ENCODE measurements around the gene STRA6. TPM values are rescaled to one million over a fixed set of nuclear protein-coding genes. Genes with fewer than 3 reads are reported as not detected.

The STRA6 gene
- polyA plus RNA-seq, 1 donor = 41.7 TPM

DNA sequence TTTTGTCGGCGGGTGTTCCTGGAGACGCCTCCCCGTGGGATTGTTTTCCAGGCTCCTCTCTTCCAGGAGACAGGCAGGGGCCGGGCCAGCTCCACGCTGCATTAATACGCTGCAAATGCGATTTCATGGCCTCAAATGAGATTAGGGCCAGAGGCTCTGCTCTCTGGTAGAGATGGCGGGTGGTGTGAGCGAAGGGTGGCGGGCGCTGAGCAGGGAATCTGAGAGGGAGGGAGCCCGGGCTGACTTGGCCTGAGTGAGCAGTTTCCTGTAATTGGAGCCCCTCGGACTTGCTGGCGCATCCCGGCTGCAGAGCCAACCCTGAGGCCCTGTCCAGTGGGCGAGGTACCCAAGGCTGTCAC, 26.1 kb upstream of the STRA6 start:
- DNase-seq = no peak

- no peak for DNase-seq
Observed at GRCh38 chr15:74227968-74228722, 25.6 kb upstream of the STRA6 start.

DNA sequence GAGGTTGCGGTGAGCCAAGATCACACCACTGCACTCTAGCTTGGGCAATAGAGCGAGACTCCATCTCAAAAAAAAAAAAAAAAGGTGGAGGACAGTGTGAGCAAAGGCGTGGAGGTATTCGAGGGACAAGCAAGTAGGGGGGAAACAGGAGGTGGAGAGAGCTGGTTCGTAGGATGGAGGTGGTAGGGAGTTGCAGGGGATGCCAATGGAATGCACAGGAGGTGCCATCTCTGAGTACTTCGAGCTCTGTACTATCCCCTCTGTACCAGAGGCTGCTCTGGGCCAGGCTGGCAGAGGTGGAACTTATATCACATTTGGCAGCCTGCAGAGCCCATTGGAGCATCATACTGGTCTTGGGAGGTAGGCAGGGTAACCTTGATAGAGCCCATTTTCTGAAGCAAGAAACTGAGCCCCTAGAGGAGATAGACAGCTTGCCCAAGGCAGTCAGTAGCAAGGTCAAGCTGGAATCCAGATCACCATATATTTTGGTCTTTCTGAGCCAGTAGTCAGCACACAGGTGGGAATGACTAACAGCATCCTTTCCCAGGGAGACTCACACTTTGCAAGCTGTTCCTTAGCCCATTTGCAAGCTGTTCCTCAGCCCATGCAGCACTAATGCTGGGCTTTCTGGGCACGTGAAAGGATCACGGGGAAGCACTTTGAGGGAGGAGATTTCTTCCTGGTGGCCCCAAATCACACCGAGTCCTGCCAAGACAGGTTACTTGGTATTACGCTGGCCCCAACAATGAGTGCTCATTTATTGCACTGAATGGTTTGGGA, 24.4 kb upstream of the STRA6 start:
- DNase-seq = no peak

- no peak for DNase-seq
Observed at GRCh38 chr15:74225928-74226327, 23.3 kb upstream of the STRA6 start.

GRCh38 chr15:74222240-74223119, 19.9 kb upstream of the STRA6 start:
- no peak for DNase-seq

DNA sequence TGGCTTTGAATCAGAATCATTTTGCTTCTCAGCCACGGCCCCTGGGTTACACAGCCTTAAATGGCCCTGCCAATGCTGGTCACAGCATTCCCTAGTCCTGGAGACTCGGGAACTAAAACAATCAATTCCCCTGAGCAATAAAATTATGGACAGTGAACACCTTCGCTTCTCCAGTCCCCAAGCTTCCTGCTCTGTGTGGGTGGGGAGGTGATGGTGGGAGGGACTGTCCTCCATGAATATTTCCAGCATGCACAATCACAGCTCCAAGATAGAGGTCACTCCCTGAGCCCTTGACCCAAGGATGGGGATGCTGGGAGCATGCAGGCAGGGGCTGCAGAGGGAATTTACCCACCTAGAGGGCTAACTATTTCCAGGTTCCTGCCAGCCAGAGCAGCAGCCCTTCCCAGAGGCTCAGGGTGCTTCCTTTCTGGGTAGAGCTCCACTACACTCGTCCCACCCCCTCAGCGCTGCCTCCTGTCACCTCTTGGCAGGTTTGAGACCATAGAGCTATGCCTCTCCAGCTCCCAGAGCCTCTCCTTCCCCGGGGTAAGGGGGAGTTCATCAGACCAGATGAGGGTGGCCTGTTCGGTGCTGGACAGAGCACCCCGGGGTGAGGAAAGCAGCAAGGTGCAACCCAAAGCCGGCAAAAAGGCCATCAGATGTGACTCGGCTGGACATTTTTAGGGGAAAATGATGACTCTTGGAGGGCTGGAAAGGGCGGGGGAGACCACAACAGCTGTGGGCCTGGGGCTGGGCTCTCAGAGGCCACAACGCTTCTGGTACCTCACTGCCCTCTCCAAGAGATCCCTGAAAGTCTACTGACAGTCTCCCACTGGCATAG, 19.0 kb upstream of the STRA6 start:
- DNase-seq = no peak

GRCh38 chr15:74220475-74221248, 18.1 kb upstream of the STRA6 start:
- DNase-seq = no peak

- no peak for DNase-seq
Observed at GRCh38 chr15:74217907-74218885, 15.6 kb upstream of the STRA6 start.

DNA sequence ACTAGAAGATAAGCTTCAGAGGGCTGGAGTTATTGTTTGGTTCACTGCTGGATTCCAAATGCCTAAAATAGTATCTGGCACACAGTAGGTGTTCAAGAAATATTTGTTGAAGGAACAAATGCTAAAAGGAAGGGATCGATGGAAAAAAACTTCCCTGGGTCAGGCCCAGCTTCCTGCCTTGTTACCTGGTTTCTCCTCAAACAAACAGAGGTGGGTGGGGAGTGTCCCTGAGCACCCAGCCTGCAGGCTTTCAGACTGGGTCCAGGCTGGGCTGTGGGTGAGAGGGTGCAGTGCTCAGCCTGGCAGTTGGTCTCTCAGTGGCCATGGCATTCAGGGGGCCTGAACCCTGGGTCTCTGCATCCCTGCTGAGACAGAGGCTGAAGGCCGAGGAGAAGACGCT, 14.4 kb upstream of the STRA6 start:
- no peak for DNase-seq

GRCh38 chr15:74215958-74216357, 13.4 kb upstream of the STRA6 start:
- DNase-seq = no peak

DNA sequence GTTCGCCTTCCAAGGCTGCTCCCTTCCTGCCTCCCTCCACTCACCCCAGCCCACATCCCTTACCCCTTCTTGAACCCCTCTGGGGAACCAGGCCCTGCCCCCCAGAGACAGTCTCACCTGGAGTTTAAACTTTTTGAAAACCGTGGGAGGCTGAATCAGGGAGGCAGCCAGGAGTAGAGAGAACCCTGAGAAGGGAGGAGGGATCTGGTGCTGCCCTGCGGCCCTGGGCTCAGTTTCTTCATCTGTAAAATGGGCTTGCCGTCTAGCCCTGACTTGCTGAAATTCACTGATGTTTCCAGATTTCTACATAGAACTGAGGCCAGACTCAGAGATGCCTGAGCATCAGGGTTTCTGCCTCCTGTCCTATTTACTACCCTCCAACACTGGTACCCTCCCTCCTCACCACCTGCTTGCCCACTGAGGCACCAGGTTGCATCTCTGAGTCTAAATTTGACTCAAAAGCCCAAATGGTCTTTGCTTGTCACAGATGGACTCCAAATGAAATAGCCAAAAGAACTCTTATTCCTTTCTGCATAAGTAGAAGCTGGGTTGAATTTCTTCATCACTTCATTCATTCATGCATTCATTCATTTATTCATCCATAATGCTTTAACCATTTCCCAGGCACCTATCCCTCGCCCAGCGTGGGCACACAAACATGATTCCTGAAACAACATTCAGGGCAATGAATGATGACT, 11.9 kb upstream of the STRA6 start:
- no peak for DNase-seq

DNA sequence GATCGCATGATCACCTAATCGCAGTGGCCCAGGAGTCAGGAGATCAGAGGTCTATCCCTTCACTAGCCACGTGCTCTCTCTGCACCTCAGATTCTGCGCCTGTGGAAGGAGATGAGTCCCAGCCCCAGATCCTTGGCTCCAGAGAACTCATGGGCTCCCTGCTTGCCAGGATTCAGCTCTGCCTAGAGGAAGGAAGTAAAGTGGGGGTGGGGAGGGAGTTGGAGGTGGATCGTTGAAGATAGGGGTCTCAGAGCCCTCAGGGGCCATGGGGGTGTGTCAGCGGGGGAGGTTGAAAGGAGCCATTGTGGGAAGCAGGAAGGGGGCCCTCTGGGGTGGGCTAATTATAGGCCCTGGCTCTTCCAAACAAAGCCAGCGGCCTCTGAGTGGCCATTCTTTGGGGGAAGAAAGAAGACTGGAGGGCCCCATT, 11.3 kb upstream of the STRA6 start:
- DNase-seq = no peak

DNA sequence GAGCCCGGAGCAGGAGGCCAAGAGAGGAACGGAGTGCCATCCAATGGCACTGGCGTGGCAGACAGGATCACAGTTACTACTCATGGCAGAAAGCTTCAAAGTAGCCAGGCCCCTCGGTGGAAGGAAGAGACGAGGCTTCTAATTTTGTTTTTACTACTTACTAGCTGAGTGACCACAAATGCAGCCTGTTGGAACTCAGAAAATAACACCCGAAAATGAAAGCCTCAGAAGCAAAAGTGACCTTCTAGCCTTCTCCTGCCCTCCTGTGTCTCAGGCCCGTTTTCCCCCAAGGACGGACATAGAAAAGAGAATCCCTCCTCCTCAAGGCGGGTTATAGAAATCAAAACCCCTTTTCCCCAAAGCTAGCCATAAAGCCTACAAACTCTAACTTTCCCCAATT, 9.9 kb upstream of the STRA6 start:
- no peak for DNase-seq

DNA sequence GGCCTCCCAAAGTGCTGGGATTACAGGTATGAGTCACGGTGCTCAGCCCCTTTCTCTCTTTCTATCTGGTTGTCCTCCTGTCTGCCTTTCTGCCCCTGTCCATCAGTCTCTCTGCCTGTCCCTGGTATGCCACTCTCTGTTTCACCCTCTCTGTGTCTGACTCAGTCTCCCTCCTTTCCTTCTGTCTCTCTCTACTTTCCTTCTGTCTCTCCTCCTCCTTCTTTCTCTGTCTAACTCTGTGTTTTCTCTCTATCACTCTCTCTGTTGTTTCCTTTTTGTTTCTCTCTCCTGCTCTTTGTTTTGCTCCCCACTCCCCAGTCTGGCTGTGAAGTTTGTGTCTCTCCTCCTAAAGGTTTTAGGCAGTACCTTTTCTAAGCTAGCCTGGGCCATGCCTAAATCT, 9.1 kb upstream of the STRA6 start:
- DNase-seq = no peak

- DNase-seq = no peak
Observed at GRCh38 chr15:74210729-74211128, 8.1 kb upstream of the STRA6 start.

DNA sequence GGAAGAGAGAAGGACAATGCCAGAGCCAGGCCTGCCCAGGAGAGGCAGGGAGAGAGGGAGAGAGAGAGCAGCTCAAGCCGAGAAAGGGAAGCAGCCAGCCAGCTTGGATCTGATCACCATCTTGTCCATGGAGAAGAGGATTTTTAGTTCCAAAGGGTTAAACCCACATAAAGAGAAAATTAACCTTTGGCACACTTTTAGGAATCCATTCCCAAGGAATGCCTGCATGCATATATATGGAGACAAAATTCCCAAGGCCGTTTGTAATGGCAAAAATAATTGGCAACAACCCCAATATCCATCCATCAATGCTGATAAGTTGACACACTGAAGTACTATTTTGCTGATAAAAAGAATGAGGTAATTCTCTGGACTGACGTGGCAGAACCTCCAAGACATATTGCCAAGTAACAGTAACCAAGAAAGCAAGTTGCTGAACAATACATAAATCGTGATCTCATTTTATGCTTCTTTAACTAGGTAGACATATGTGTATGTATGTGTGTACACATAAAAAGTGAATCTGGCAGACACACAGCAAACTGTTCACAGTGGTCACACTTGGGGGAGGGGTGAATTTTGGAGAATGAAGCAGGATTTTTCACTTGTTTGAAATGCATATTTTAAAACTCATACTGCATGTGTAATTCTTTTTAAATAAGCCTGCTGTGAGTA, 7.5 kb upstream of the STRA6 start:
- no peak for DNase-seq

DNA sequence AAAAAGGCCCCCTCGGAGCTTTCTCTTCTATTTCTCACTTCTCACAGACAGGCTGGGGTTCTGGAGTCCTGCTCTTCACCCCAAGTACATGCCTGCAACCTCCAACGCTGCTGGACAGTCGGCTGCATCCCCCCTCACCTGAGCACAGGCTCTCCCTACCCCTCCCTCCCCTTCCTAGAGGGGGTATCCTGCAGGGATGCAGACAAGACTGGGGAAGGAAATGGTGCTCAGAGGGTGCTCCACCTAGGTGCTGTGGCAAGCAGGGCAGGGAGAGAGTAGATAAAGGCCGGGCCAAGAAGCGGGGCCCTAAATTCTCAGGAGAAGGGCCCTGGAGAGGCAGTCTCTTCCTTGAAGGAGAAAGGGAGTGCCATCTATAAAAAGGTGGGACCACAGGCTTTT, 7.0 kb upstream of the STRA6 start:
- DNase-seq = no peak

DNA sequence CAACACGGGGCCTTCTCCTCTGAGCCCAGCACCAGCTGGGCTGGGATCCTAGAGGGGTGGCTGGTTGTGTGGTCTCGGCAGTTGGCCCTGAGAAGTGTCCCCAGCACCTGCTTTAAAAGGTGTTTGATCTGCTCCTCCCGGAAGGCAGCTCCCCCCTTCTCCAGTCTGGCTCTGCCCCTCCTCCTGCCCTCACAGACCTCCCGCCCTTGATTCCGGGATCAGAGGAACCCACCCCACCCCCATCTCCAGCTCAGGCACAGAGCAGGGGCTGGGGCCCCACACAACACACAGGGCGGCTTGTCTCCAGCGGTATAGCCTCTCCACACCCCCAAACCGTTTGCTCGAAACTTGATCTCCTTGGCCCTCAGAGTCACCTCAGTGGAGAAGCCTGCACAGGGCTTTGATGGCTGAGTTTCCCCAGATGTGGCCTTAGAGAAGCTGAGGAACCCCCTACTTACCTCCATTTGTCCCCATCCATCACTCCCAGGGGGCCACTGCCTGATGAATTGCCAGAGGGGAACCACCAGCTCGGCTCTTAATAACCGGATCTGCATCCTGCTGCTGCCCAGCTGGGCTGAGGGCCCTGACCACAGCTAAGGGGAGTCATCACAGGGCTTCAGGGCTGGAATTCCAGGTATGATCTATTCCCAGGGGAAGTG, 6.4 kb upstream of the STRA6 start:
- DNase-seq = no peak
